SKM-1 (cell line): Measurements from ENCODE around the gene LNPEP.

Experiments used
- DNase-seq: peaks from one replicate; lab custom pipeline; 2025; ENCODE audit not compliant: unreplicated experiment; lab: John Stamatoyannopoulos, UW

LNPEP gene

GRCh38 chr5:96935559-96936430, at the start of gene LNPEP:
TSS of gene LNPEP (plus strand) at chr5:96936080. CDS start at chr5:96936156, 76 bp downstream.
- DNase-seq = peak; percentile 94

GRCh38 chr5:96893342-96893741, 42.5 kb upstream of the LNPEP start:
- DNase-seq = no peak

DNA sequence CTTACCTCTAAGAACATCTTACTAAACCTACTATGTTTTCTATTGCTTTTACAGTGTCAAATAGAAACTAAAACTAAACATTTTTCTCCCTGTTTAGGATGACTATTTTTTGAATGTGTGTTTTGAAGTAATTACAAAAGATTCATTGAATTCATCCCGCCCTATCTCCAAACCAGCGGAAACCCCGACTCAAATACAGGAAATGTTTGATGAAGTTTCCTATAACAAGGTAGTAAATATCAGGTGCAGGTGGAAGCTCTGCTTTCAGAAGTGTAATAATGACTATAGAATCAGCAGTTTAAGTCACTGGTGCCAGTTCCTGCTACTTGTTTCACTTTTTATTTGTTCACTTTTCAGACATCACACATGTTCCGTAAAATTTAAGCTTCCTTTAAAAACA, 39.6 kb upstream of the LNPEP start:
- no peak for DNase-seq

DNA sequence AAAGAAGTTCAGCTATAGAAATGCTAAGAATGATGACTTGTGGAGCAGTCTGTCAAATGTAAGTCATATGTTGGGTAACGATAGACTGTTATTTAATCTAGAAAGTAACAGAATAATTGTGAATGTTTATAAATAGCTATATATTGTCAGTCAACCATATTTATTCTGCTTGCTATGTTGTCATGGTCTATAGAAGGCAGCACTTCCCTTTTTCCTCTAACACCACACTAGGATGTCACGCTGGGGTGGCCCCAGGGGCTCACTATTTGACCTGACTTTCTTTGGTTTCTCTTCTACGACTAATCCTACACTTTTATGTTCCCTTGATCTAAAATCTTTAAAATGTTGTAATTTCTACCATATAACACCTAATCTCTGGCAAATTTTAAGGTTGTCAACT, 39.1 kb upstream of the LNPEP start:
- peak; percentile 71 for DNase-seq

- DNase-seq = no peak
Observed at GRCh38 chr5:96901384-96901783, 34.5 kb upstream of the LNPEP start.

DNA sequence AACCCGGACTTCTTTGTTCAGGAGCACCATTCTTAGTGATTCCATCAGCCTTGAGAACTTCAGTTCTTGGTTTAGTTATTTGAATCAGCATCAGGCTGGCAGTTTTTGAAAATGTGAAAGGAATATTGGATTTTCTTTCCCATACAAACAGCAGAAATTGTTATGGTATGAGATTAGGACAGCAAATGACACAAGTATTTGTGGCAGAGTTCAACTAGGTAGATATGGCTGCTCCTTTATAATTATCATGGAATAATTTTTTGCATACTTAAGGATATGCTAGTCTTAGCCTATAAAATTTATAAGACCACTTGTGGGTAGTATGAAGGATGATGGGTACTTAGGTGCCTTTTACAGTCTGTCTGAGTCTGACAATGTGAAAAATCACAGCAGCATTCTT, 34.0 kb upstream of the LNPEP start:
- no peak for DNase-seq

DNA sequence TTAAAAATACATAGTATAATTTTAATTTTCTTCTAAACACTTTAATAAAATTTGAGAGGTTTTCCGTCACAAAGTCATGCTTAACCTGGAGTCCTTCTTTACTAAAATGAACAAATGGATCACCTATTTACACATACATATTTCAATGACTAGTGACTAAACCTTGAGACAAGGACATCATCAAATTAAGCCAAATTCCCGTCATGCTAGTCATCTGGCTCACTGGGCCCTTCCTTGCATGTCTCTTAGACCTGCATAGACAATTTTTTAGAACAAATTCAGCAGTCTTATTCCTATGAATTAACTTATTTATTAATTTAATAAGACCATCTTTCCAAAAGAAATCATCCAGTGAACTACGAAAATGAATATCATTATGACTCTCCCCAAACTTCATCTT, 33.0 kb upstream of the LNPEP start:
- no peak for DNase-seq

GRCh38 chr5:96903300-96903699, 32.6 kb upstream of the LNPEP start:
- DNase-seq = no peak

GRCh38 chr5:96904054-96904931, 31.6 kb upstream of the LNPEP start:
- DNase-seq = no peak

DNA sequence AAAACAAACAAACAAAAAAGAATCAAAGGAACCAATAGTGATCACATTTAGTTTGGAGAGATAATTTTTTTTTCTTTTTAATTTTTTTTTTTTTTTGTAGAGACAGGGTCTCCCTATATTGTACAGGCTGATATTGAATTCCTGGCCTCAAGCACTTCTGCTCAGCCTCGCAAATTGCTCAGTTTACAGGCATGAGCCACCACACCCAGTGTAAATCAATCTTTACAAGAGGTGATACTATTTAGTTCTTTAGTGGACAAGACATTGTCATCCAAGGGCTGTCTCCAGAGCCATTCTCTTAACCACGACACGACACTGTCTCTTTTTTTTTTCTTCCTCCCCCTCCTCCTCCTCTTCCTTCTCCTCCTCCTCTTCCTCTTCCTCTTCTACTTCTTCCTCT, 30.0 kb upstream of the LNPEP start:
- DNase-seq = peak; percentile 7

DNA sequence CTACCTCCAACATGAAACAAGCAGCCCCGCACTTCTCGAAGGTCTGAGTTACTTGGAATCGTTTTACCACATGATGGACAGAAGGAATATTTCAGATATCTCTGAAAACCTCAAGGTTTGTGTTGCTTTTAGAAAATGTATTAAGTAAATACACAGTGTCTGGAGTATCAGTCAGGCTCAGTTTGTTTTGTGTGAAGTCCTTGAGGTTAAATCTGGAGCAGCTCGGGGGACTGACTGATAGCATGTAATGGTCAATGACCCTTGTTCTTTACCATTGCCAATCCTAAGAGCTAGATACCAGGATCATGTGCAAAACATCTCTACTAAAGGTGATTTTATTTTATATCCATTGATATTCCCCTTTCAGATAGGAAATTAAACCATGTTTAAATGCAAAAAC, 26.9 kb upstream of the LNPEP start:
- DNase-seq = no peak

DNA sequence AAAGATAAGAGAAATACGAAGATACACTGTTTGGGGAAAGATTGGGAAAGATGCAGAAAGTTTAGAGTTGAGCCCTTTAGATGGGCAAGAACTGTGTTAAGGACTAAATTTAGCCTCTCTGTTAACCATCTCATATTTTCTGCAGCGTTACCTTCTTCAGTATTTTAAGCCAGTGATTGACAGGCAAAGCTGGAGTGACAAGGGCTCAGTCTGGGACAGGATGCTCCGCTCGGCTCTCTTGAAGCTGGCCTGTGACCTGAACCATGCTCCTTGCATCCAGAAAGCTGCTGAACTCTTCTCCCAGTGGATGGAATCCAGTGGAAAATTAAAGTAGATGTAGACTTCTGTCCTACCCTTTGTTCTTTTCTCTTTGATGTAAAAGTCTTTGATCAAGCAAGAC, 26.4 kb upstream of the LNPEP start:
- DNase-seq = no peak

GRCh38 chr5:96911139-96911538, 24.7 kb upstream of the LNPEP start:
- DNase-seq = no peak

GRCh38 chr5:96913233-96913632, 22.6 kb upstream of the LNPEP start:
- DNase-seq = no peak

- DNase-seq = no peak
Observed at GRCh38 chr5:96919754-96920197, 16.1 kb upstream of the LNPEP start.

GRCh38 chr5:96920744-96921355, 15.0 kb upstream of the LNPEP start:
- DNase-seq = no peak

DNA sequence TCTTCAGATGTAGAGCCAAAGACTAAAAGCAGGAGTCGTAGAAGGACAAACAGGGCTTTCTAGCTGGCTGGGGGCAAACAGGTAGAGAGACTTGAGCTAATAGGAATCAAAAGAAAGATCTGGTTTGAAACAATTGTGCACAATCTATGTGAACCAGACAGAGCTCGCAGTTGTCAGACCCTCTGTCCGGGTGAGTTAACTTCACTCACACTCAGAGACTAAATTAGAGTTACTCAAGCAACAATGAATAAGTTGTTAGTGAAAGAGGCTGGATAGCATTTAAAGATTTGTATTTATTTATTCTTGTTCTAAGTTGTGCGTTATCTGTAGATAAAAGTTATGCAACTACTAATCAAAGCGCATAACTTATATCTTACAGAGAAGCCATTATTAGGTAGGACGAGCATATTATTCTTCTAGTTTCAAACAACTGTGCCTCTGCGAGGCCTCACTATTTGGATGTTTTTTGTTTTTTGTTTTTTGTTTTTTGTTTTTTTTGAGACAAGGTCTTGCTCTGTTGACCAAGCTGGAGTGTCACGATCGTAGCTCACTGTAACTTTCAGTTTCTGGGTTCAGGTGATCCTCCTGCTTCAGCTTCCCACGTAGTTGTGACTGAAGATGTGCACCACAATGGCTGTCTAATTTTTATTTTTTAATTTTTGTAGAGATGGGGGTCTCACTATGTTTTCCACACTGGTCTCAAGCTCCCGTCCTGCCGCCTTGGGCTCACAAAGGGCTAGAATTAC, 13.2 kb upstream of the LNPEP start:
- no peak for DNase-seq

GRCh38 chr5:96924016-96924443, 11.8 kb upstream of the LNPEP start:
- no peak for DNase-seq

DNA sequence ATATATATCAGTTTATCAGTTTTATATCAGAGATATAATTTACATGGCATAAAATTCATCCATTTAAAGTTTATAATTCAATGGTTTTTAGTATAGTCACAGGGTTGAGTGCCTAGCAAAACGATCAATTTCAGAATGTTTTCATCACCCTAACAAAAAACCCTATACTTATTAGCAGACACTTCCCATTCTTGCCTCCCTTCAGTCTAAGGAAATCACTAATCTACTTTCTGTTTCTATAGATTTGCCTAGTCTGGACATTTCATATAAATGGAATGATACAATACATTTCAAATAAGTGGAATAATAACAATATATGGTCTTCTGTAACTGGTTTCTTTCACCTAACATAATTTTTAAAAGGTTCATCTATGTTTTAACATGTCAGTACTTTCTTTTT, 9.6 kb upstream of the LNPEP start:
- no peak for DNase-seq

GRCh38 chr5:96927008-96927407, 8.9 kb upstream of the LNPEP start:
- no peak for DNase-seq
